Esophagus muscularis mucosa (tissue), 4 donors: ENCODE measurements around the gene ANKRD6. TPM values are rescaled to one million over a fixed set of nuclear protein-coding genes. Genes with fewer than 3 reads are reported as not detected.

Experiments
- DNase-seq: peaks from one replicate; pipeline ENCODE4 v3.0.0-alpha.2; 2017; ENCODE audit errors: extremely low spot score
- H3K27ac ChIP-seq, 4 donors: fragments of 200-600 bp; sonication (generic); replicated peaks in 1 of 4; 1 replicate in 3 of 4; 2 replicates in 1 of 4; pipeline ENCODE4 v1.5.1; 2016 to 2019; ENCODE audit warnings: mild to moderate bottlenecking in 1 of 4
- H3K27me3 ChIP-seq, 4 donors: fragments of 200-600 bp; sonication (generic); one replicate each; pipeline versions ENCODE4 v1.5.1 to v1.6.0; 2016 to 2019
- H3K36me3 ChIP-seq, 4 donors: fragments of 200-600 bp; sonication (generic); one replicate each; pipeline ENCODE4 v1.5.1; 2016 to 2019
- H3K4me1 ChIP-seq, 4 donors: fragments of 200-600 bp; sonication (generic); one replicate each; pipeline ENCODE4 v1.5.1; 2016 to 2019
- H3K4me3 ChIP-seq, 4 donors: fragments of 200-600 bp; sonication (generic); 1 replicate in 2 of 4; 2 replicates in 2 of 4; pipeline ENCODE4 v1.5.1; 2016 to 2019; ENCODE audit warnings: mild to moderate bottlenecking in 4 of 4, moderate library complexity in 1 of 4
- H3K9me3 ChIP-seq, 4 donors: fragments of 200-600 bp; sonication (generic); 1 replicate in 3 of 4; 2 replicates in 1 of 4; pipeline ENCODE4 v1.5.1; 2016 to 2019
- EP300 ChIP-seq: sonication (generic); formaldehyde crosslinking; IDR thresholded peaks from one replicate; pipeline ENCODE4 v1.6.1; 2017; ENCODE audit warnings: antibody characterized with exemption
- POLR2A ChIP-seq: fragments of 450-650 bp; IDR thresholded peaks from one replicate; pipeline ENCODE4 v1.6.1; 2017; ENCODE audit warnings: antibody characterized with exemption, moderate library complexity, mild to moderate bottlenecking, low read depth
- POLR2AphosphoS5 ChIP-seq, 2 donors: sonication (generic); formaldehyde crosslinking; IDR thresholded peaks; one replicate each; pipeline ENCODE4 v1.6.1; 2017; ENCODE audit warnings: antibody characterized with exemption in 2 of 2
- WGBS: methylation state at CpG from one replicate; pipeline ENCODE4 v1.1.5; 2018; 5-methylcytosine and 5-hydroxymethylcytosine counted together
- intact Hi-C: fragments of 100-400 bp; cut with DNase I; formaldehyde crosslinking; loops from one replicate; pipeline ENCODE4 v1.15.1; 2023
- total RNA-seq, 4 donors: library from RNA; depleted of rRNA; stranded (reverse); fragments of >200 nt; gene quantifications; one replicate each; pipeline versions ENCODE4 v1.1.0 to v1.2.1, GENCODE V29; 2016
- TF ChIP-seq, protein P1 (sequence below), 3 experiments: fragments of 200-600 bp in 2 of 3; fragments of 450-650 bp in 1 of 3; sonication (generic) in 2 of 3; IDR thresholded peaks; one replicate each; pipeline ENCODE4 v1.5.1; 2017 to 2019; ENCODE audit warnings: antibody characterized with exemption in 3 of 3, mild to moderate bottlenecking in 2 of 3, moderate library complexity in 1 of 3

The ANKRD6 gene
- total RNA-seq, 4 donors from 2014 or later = 9.1 to 18.9 (median 10.7) TPM

- intact Hi-C loops = no loop called here
- no peak for DNase-seq
- Histone ChIP-seq H3K36me3 (no peaks in the 10 kb centered on the region), H3K4me3 (peak overlapping the region in 1 of 4 donors; percentile 1), H3K27ac (no peak overlapping the region), H3K27me3 (no peaks in the 10 kb centered on the region), H3K4me1 (peaks cover 0 to 12% (median 7%) of the 10 kb centered on the region in 4 donors), H3K9me3 (no peaks in the 10 kb centered on the region)
- no peak for TF ChIP-seq POLR2AphosphoS5 (IDR thresholded peaks at IDR 0.05)
- no peak for TF ChIP-seq POLR2A
- no peak for TF ChIP-seq EP300
- TF ChIP-seq, protein P1, sequence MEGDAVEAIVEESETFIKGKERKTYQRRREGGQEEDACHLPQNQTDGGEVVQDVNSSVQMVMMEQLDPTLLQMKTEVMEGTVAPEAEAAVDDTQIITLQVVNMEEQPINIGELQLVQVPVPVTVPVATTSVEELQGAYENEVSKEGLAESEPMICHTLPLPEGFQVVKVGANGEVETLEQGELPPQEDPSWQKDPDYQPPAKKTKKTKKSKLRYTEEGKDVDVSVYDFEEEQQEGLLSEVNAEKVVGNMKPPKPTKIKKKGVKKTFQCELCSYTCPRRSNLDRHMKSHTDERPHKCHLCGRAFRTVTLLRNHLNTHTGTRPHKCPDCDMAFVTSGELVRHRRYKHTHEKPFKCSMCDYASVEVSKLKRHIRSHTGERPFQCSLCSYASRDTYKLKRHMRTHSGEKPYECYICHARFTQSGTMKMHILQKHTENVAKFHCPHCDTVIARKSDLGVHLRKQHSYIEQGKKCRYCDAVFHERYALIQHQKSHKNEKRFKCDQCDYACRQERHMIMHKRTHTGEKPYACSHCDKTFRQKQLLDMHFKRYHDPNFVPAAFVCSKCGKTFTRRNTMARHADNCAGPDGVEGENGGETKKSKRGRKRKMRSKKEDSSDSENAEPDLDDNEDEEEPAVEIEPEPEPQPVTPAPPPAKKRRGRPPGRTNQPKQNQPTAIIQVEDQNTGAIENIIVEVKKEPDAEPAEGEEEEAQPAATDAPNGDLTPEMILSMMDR (IDR thresholded peaks at IDR 0.05) = no peak
Measured at GRCh38 chr6:89475634-89476033, 42.7 kb downstream of the ANKRD6 start.

GRCh38 chr6:89479897-89480296 lies 46.9 kb downstream of the ANKRD6 start:
- no peaks in the 10 kb centered on the region for H3K9me3 ChIP-seq
- H3K36me3 ChIP-seq = no peaks in the 10 kb centered on the region
- DNase-seq = no peak
- peaks cover 16 to 30% (median 28%) of the 10 kb centered on the region in 4 donors for H3K4me1 ChIP-seq
- TF ChIP-seq POLR2AphosphoS5 (IDR thresholded peaks at IDR 0.05) (no peak), POLR2A (no peak), EP300 (no peak)
- TF ChIP-seq, protein P1 (IDR thresholded peaks at IDR 0.05) = no peak
- intact Hi-C loops = no loop called here
- H3K4me3 ChIP-seq = no peak overlapping the region
- H3K27me3 ChIP-seq = no peaks in the 10 kb centered on the region
- no peak overlapping the region for H3K27ac ChIP-seq
- 87% methylated on average over 2 of the region's 2 CpGs for WGBS

DNA sequence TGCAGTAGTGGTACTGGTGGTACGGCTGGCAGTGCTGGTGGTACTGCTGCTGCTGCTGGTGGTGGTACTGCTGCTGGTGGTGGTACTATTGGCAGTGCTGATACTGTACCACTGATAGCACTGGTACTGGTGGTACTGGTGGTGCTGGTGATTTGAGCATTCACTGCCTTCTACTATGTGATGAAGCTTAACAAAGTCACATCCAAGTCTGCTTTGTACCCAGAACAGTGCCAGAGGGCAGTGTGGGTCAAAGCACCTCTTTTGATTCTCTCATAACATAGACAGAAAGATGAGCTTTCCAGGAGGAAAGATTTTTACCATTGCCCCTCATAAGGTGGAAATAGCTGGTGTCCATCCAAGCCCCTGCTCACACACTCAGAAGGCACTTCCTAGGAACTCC lies 48.7 kb downstream of the ANKRD6 start:
- H3K9me3 ChIP-seq = no peaks in the 10 kb centered on the region
- 100% methylated on average over 1 of the region's 1 CpG for WGBS
- no peak overlapping the region for H3K4me3 ChIP-seq
- H3K27ac ChIP-seq = no peak overlapping the region
- no peaks in the 10 kb centered on the region for H3K36me3 ChIP-seq
- H3K4me1 ChIP-seq = peaks cover 16 to 24% (median 22%) of the 10 kb centered on the region in 4 donors
- H3K27me3 ChIP-seq = no peaks in the 10 kb centered on the region
- intact Hi-C loops = no loop called here
- DNase-seq = no peak
- TF ChIP-seq, protein P1 (IDR thresholded peaks at IDR 0.05) = no peak
- no peak for TF ChIP-seq EP300
- TF ChIP-seq POLR2AphosphoS5 (IDR thresholded peaks at IDR 0.05) = no peak
- no peak for TF ChIP-seq POLR2A

DNA sequence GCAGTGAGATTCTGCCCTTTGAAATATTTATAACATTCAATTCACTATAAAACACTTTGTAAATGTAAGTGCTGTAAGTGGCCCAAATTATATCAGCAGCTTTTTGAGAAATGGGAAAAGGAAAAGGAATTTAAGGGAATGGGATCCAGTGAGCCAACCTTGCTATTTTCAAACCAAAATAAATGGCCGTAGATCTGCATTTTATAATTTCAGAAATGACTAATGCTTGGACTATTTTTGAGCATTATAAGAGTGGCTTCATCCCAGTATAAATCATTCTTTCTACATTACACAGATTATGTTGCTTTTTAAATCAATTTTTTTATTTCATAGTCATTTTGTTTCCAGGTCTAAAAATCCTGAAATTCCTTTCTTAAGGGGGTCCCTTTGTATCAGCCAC lies 49.2 kb downstream of the ANKRD6 start:
- intact Hi-C loops = no loop called here
- no peak overlapping the region for H3K27ac ChIP-seq
- no peaks in the 10 kb centered on the region for H3K9me3 ChIP-seq
- WGBS = 44% methylated on average over 1 of the region's 1 CpG
- TF ChIP-seq POLR2AphosphoS5 (IDR thresholded peaks at IDR 0.05) = no peak
- H3K4me1 ChIP-seq = peaks cover 16 to 24% (median 22%) of the 10 kb centered on the region in 4 donors
- H3K4me3 ChIP-seq = no peak overlapping the region
- DNase-seq = no peak
- no peaks in the 10 kb centered on the region for H3K27me3 ChIP-seq
- H3K36me3 ChIP-seq = no peaks in the 10 kb centered on the region

DNA sequence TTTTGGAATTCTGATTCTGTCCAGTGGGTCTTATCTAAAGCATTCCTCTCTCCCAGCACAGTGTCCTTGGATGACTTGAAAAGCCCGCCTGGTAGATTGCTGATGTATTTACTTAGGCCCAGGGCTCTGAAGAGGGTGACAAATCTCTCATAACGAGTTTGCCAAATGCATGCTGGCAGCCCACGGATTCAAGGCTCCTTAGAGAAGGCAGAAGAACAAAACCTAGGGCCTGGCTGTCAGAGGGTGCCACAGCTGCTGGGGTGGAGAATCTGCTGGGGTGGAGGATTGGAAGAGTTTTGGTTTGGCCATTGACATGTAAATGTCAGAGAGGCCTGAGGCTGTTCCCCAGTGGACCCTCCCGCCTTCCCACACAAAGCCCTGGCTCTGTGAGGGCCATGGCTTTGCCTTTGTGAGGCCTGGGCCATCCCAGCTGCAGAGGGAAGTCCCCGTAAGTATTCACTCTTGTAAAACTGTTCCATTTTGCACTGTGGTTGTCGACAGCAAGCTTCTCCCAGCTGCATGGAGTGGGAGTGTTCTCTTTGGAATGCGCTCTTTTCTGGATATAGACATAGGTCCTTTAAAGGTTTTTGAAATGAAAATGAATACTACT lies 50.3 kb downstream of the ANKRD6 start:
- no peak for TF ChIP-seq POLR2A
- TF ChIP-seq, protein P1 (IDR thresholded peaks at IDR 0.05) = no peak
- no peak for TF ChIP-seq EP300
- TF ChIP-seq POLR2AphosphoS5 (IDR thresholded peaks at IDR 0.05) = no peak
- no peak overlapping the region for H3K4me3 ChIP-seq
- 68% methylated on average over 7 of the region's 7 CpGs for WGBS
- no peak for DNase-seq
- intact Hi-C loops = no loop called here
- peaks cover 16 to 24% (median 22%) of the 10 kb centered on the region in 4 donors for H3K4me1 ChIP-seq
- no peaks in the 10 kb centered on the region for H3K9me3 ChIP-seq
- H3K27me3 ChIP-seq = no peaks in the 10 kb centered on the region
- no peak overlapping the region for H3K27ac ChIP-seq
- H3K36me3 ChIP-seq = no peaks in the 10 kb centered on the region
